Measurements from ENCODE around the gene NTN4.
"Not testable (repeated sequence)": the region's sequence is repeated elsewhere in the genome, so short reads cannot be mapped to it uniquely, and the experiment has no call there.

Gene NTN4

DNA sequence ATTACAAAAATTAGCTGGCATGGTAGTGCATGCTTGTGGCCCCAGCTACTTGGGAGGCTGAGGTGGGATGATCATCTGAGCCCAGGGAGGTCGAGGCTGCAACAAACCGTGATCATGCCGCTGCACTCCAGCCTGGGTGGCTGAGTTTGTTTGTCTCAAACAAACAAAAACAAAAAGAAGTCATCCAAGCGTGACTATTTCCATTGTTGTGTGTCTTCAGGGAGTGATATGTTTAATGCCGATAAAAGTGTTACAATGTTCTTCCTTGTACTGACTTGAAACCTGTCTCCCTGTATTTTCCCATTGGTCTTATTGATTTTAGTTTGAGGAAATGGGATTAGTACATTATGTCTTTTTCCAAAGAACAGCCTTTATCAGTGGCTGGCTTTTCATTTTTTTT, 163.7 kb downstream of the NTN4 start:
- Mint-ChIP-seq H3K4me1 (ENCODE audit: low read depth) (no peaks in the 10 kb centered on the region), H3K9me3 (no peaks in the 10 kb centered on the region), H3K36me3 (ENCODE audit: low read depth) (no peaks in the 10 kb centered on the region), H3K4me3 (no peak overlapping the region), H3K27ac (no peak overlapping the region), H3K27me3 (no peaks in the 10 kb centered on the region)

DNA sequence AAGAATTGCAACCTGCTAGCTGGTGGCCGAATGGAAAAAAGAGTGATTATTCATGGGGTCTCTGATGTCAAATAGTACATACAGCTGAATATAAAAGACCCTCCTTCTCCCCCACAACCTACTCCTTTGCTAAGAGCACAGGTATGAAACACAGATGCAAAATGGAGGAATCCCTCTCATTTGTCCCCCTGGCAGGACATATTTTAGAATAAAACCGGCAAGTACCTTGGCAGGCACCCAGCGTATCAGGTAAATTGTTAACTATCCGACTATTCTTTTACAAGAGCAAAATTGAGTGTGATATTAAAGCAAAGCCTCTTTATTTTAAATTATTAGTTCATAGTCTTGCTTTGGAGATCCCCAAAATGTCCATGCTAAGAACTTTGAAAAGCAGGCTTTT, 165.6 kb downstream of the NTN4 start:
- H3K27ac Mint-ChIP-seq = no peak overlapping the region
- H3K27me3 Mint-ChIP-seq = no peaks in the 10 kb centered on the region
- H3K4me3 Mint-ChIP-seq = no peak overlapping the region
- H3K36me3 Mint-ChIP-seq (ENCODE audit: low read depth) = no peaks in the 10 kb centered on the region
- no peaks in the 10 kb centered on the region for H3K4me1 Mint-ChIP-seq (ENCODE audit: low read depth)
- no peaks in the 10 kb centered on the region for H3K9me3 Mint-ChIP-seq

DNA sequence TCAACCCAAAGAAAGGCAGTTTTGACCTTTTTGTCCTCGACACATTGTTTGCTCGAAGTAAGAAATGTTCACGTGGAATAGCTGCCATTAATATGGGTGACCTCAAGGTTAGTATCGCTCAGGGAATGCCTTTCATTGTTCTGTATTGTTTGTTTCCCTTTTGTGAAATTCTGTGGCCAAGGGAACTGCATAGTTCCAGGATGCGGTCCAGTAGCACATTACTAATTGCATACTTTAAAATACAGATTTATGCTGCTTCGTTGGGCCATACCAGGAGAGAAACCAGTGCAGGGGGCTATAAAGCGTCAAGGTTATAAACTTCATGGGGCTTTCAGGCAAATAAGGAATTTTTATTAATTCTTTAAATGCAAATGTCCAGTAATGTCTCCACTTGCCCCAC, 166.0 kb downstream of the NTN4 start:
- Mint-ChIP-seq H3K27me3 (no peaks in the 10 kb centered on the region), H3K36me3 (ENCODE audit: low read depth) (no peaks in the 10 kb centered on the region), H3K27ac (no peak overlapping the region), H3K9me3 (no peaks in the 10 kb centered on the region), H3K4me3 (no peak overlapping the region), H3K4me1 (ENCODE audit: low read depth) (no peaks in the 10 kb centered on the region)

DNA sequence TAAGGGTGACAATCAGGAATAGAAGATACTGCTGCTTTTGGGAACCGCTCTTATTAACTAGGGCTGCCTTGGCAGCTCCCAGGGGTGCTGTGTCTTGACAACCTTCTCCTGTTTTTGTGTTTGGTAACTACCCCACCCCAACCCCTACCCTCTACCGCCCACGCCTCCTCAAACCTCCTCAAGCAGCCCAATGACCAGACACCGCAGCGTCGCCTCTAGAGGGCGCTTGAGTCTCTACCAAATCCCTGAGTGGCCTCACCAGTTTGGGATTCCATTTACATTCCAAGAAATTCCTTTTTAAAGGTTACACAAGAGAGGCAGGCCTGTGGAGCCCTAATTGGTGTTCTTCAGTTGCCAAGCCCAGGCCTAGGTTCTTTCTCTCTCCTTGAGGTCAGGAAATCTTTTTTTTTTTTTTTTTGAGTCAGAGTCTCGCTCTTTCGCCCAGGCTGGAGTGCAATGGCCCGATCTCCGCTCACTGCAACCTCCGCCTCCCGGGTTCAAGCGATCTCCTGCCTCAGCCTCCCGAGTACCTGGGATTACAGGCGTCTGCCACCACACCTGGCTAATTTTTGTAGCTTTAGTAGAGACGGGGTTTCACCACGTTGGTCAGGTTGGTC, 166.9 kb downstream of the NTN4 start:
- no peaks in the 10 kb centered on the region for H3K9me3 Mint-ChIP-seq
- no peaks in the 10 kb centered on the region for H3K4me1 Mint-ChIP-seq (ENCODE audit: low read depth)
- no peak overlapping the region for H3K4me3 Mint-ChIP-seq
- no peaks in the 10 kb centered on the region for H3K36me3 Mint-ChIP-seq (ENCODE audit: low read depth)
- no peaks in the 10 kb centered on the region for H3K27me3 Mint-ChIP-seq
- no peak overlapping the region for H3K27ac Mint-ChIP-seq

DNA sequence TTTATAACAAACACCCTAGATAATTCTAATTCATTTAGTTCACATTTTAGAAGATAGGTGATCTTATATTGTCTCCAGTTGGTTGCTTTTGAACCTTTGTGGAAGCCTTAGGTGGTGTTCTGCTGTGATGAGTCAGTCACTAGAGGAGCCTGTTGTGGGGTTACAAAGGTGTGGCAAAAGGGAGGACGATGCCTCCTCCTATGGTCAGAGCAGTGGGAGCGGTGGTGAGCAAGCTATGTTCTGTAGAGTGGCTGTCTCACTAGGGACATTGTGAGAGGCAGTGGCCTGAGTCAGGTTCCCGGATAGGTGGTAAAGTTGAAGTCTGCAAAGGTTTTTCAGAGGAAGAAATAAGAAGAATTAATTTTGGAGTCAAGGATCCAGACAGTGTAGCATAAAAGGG, 167.7 kb downstream of the NTN4 start:
- Mint-ChIP-seq H3K27me3 (no peaks in the 10 kb centered on the region), H3K36me3 (ENCODE audit: low read depth) (no peaks in the 10 kb centered on the region), H3K9me3 (no peaks in the 10 kb centered on the region)

DNA sequence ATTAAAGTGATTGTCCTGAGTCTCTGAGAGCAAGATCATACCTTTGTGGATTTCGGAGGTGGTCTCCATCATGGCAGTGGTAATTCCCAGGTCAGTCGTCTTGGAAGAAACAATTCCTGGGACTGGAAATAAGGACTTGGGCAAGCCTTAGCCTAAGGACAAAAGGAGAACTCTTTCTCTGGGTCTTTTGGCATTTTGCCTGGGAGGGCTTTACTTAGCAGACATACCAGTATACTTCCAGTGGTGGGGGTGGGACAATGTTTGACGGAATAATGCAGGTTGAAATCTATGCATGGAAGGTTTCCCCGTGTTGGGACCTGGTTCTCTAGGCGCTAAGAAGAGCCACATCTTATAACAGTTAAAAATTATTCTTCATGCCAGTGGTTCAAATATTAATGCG, 168.8 kb downstream of the NTN4 start:
- no peaks in the 10 kb centered on the region for H3K36me3 Mint-ChIP-seq (ENCODE audit: low read depth)
- no peaks in the 10 kb centered on the region for H3K27me3 Mint-ChIP-seq
- no peaks in the 10 kb centered on the region for H3K4me1 Mint-ChIP-seq (ENCODE audit: low read depth)
- no peaks in the 10 kb centered on the region for H3K9me3 Mint-ChIP-seq
- no peak overlapping the region for H3K27ac Mint-ChIP-seq
- no peak overlapping the region for H3K4me3 Mint-ChIP-seq

More for the DNA sequence above, 167.7 kb downstream of the NTN4 start:
- H3K4me1 Mint-ChIP-seq (ENCODE audit: low read depth) = no peaks in the 10 kb centered on the region
- H3K4me3 Mint-ChIP-seq = no peak overlapping the region
- no peak overlapping the region for H3K27ac Mint-ChIP-seq

DNA sequence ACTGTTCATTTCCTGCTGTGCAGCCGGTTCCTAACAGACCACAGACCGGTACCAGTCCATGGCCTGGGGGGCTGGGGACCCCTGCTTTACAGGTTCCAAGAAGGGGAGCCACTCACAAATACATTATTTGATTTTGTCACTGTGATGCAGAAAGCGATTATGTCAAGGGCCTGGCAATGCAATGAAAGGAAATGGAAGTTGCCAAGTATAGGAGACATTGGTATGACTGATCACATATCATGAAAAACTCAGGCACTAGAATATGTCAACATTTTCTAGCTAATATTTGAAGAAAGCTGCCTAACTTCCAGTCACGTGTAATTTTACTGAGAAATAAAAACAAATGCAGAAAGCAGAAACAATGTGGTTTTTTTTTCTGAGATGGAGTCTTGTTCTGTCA, 170.4 kb downstream of the NTN4 start:
- Mint-ChIP-seq H3K4me1 (ENCODE audit: low read depth) (no peaks in the 10 kb centered on the region), H3K36me3 (ENCODE audit: low read depth) (no peaks in the 10 kb centered on the region), H3K27me3 (no peaks in the 10 kb centered on the region)

DNA sequence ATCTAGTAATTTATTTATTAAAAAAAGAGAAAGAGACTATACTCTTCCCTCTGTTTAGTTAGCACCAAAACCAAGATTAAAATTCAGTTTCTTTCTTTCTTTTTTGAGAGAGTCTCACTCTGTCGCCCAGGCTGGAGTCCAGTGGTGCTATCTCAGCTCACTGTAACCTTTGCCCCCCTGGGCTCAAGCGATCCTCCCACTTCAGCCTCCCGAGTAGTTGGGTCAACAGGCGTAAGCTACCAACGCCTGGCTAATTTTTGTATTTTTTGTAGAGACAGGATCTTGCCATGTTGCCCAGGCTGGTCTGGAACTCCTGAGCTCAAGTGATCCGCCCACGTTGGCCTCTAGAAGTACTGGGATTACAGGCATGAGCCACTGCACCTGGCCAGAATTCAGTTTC, 174.1 kb downstream of the NTN4 start:
- not testable (repeated sequence) for H3K9me3 Mint-ChIP-seq; H3K4me1 Mint-ChIP-seq (ENCODE audit: low read depth); H3K4me3 Mint-ChIP-seq; H3K27me3 Mint-ChIP-seq; H3K36me3 Mint-ChIP-seq (ENCODE audit: low read depth); H3K27ac Mint-ChIP-seq

More for the DNA sequence above, 170.4 kb downstream of the NTN4 start:
- no peaks in the 10 kb centered on the region for H3K9me3 Mint-ChIP-seq
- H3K27ac Mint-ChIP-seq = no peak overlapping the region
- no peak overlapping the region for H3K4me3 Mint-ChIP-seq

DNA sequence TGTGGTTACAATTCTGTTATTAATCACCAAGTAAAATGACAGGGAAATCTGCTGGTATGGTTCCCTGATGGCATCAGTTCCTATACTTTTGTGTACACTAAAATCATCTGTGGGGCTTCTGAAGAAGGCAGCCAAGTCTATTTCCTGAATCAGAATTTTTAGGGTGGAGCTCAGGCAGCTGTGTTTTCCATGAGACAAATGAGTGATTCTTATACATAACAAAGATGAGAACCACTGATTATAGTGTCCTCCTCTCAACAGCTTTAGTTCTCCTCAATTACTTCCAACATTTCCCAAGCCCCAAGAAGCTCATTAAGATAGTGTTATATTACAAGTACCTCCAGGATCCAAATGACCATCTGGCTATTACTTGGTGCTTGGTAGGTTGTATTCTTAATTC, 174.8 kb downstream of the NTN4 start:
- H3K9me3 Mint-ChIP-seq = no peaks in the 10 kb centered on the region
- H3K4me1 Mint-ChIP-seq (ENCODE audit: low read depth) = no peaks in the 10 kb centered on the region
- no peak overlapping the region for H3K4me3 Mint-ChIP-seq
- H3K27me3 Mint-ChIP-seq = no peaks in the 10 kb centered on the region
- no peaks in the 10 kb centered on the region for H3K36me3 Mint-ChIP-seq (ENCODE audit: low read depth)
- H3K27ac Mint-ChIP-seq = no peak overlapping the region

DNA sequence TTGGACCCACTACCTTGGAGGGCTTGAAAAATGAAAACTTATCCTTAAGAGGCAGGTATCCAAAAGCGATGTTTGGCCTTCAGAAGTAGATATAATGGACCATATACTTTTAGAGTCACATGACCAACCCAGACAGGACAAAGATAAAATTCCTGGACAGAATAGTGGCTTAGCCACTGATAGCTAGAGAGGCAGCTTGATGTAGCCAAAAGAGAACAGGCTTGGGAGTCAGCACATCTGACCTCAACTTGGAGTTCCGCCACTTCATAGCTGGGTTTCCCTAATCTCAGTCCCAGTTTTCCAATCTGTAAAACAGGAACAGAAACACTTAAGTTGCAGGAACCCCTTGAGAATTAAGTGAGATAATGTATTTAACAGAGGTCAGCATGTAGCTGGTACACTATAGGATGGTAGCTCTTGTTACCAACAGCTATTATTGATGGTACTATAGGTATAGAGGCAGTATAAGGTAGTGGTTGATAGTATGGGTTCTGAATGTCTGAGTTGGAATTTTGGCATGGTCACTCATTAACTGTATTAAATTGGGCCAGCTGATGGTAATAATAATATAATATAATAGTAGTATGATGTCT, 176.1 kb downstream of the NTN4 start:
- H3K27ac Mint-ChIP-seq = no peak overlapping the region
- no peak overlapping the region for H3K4me3 Mint-ChIP-seq
- peaks cover 4% of the 10 kb centered on the region for H3K4me1 Mint-ChIP-seq (ENCODE audit: low read depth)
- H3K36me3 Mint-ChIP-seq (ENCODE audit: low read depth) = no peaks in the 10 kb centered on the region
- H3K9me3 Mint-ChIP-seq = no peaks in the 10 kb centered on the region
- no peaks in the 10 kb centered on the region for H3K27me3 Mint-ChIP-seq

DNA sequence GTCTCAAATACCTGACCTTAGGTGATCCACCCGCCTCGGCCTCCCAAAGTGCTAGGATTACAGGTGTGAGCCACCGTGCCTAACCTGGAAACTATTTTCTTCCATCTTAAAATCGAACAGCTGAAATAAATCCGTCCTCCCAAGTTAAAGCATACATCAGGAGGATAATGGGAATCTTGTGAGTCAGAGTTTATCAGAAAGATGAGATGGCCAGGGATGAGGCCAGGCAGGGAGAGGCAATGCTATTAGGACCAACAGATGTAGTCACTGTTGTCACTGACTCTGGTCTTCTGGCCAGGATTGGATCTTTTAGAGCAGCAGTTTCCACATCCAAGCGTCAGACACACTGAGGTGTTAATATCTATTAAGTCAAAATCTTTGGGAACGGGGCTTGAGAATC, 177.5 kb downstream of the NTN4 start:
- peaks cover 9% of the 10 kb centered on the region for H3K4me1 Mint-ChIP-seq (ENCODE audit: low read depth)
- H3K9me3 Mint-ChIP-seq = no peaks in the 10 kb centered on the region
- no peaks in the 10 kb centered on the region for H3K27me3 Mint-ChIP-seq
- no peak overlapping the region for H3K27ac Mint-ChIP-seq
- H3K36me3 Mint-ChIP-seq (ENCODE audit: low read depth) = no peaks in the 10 kb centered on the region
- no peak overlapping the region for H3K4me3 Mint-ChIP-seq

DNA sequence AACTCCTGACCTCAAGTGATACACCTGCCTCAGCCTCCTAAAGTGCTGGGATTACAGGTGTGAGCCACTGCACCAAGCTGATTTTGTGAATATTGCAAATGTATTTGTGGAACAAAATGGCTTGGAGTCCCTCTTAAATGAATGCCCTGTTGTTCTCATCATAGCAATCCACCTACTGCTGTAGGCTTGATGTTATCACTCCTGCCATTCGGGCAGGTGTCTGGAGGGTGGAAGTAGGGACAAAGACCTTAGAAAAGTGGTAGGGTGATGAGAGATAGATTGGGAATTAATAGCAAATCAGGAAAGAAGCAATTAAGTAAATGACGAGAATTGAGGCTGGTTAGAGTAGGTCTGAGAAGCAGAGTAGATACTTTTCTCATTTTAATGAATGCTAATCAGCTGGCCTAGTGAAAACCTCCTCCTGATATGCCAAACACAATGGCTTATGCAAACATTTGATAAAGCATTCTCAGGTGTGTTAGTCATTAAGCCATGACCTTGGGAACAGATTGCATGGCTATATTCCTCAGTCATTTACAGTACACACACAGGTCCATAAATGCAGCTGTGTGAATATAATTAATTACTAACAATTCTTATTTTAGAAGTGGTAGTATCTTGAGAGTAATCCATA, 178.8 kb downstream of the NTN4 start:
- Mint-ChIP-seq H3K27me3 (no peaks in the 10 kb centered on the region), H3K4me1 (ENCODE audit: low read depth) (peaks cover 9% of the 10 kb centered on the region), H3K36me3 (ENCODE audit: low read depth) (no peaks in the 10 kb centered on the region), H3K27ac (no peak overlapping the region), H3K9me3 (no peaks in the 10 kb centered on the region), H3K4me3 (no peak overlapping the region)

DNA sequence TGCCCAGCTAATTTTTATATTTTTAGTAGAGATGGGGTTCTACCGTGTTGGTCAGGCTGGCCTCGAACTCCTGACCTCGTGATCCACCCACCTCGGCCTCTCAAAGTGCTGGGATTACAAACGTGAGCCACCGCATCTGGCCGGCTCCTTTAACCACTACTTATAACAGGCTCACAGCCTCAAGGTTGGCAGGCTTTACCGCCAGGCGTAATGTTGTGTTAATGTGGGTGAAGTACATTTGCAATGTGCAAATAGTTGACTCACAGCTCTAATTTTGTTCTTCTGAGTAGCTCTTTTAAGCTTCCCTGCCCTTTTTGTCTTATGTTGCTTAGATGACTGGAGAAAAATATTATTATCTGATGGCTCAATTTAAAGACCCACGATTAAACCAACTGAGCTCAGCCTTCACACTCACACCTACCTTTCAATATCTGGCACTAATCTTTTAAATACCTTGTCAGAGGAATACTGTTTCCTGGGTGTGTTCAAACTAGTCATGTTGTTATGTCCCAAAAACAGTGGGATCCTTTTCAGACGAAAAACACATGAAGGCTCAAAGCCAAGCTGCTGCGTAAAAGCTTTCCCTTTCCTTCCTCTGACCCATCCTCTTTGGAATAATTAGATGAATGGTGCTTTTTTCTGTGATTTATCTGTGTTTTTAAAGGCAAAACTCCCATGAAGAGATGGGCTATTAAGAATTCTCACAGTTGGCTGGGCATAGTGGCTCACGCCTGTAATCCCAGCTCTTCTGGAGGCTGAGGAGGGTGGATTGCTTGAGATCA, 182.1 kb downstream of the NTN4 start:
- Mint-ChIP-seq H3K4me1 (ENCODE audit: low read depth) (peaks cover 9% of the 10 kb centered on the region), H3K9me3 (no peaks in the 10 kb centered on the region), H3K36me3 (ENCODE audit: low read depth) (no peaks in the 10 kb centered on the region), H3K27me3 (no peaks in the 10 kb centered on the region), H3K27ac (no peak overlapping the region), H3K4me3 (no peak overlapping the region)
